ENCODE data around the gene TMEM134.
A peak's percentile ranks its signal among the peaks of the same experiment; 100 is the strongest.
"Not testable (repeated sequence)": the region's sequence is repeated elsewhere in the genome, so short reads cannot be mapped to it uniquely, and the experiment has no call there.

TMEM134 gene

GRCh38 chr11:67484847-67485311 lies 15.8 kb upstream of the TMEM134 start:
- no peak for DNase-seq

DNA sequence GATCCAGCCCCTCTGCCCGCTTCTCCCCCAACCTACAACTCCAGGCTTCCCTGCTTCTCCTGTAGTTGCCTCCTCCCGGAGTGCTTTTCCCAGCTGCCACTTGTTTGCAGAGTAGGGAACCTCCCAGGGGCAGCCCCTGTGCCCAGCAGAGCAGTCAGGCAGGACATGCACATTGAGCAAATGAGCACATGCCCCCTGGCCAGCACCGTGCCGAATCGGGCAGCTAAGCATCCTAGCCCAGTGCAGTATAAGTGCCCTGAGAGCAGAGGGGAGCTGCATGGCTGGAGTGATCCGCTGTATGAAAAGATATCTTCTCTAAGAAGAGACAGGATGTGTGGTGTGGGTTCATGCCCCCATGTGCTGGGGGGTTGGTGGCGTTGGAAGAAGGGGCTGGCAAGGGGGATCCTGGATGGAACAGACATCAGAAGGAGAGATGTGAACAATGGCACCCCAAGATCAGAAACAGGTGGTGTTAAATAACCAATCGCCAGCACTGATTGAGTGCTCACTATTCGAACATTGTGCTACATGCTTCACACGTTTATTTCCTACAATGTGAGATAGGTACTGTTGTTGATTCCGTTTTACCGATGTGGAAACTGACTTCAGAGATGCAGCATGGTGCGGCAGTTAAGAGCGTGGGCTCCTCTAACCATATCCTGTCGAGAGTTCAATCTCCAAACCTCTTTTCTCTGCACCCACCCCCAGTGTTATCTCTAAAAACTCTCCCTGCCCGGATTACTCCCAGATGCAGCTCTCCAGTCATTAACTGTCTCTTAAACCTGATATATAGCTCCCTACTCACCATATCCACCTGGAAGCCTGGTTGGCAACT lies 15.0 kb upstream of the TMEM134 start:
- DNase-seq: no peak

GRCh38 chr11:67482827-67483798 lies 14.1 kb upstream of the TMEM134 start, which contains the start of gene AIP:
AIP (plus strand) TSS chr11:67483026; CDS start chr11:67483159, 133 bp downstream.
- peak; percentile 97 for DNase-seq

DNA sequence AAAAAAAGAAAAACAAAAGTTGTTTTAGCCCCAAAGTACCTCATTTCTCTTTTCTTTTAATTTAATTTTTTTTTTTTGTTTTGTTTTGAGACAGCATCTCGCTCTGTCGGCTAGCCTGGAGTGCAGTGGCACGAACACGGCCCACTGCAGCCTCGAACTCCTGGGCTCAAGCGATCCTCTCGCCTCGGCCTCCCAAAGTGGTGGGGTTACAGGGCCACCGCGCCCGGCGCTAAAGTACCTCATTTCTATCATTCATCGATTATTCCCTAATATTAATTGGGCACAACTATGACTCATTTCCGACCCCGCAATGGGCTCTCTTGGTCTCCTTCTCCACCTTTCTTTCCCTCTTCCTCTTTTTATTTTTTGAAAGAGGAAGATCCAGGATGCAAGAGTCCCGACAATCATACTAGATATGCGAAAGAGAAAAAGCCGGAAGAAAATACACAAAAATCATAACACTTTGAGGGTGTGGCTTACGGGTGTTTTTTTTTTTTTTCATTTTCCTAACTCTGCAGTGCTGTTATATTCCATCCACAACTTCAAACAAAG lies 13.3 kb upstream of the TMEM134 start:
- DNase-seq: no peak

- not testable (repeated sequence) for DNase-seq
Observed at GRCh38 chr11:67477344-67478050, 8.4 kb upstream of the TMEM134 start.

- not testable (repeated sequence) for DNase-seq
Observed at GRCh38 chr11:67476692-67477091, 7.6 kb upstream of the TMEM134 start.

GRCh38 chr11:67472882-67473281 lies 3.8 kb upstream of the TMEM134 start:
- no peak for DNase-seq

- no peak for DNase-seq
Observed at GRCh38 chr11:67470337-67471002, 1.4 kb upstream of the TMEM134 start.

GRCh38 chr11:67469508-67469811 lies 409 bp upstream of the TMEM134 start:
- no peak for DNase-seq

DNA sequence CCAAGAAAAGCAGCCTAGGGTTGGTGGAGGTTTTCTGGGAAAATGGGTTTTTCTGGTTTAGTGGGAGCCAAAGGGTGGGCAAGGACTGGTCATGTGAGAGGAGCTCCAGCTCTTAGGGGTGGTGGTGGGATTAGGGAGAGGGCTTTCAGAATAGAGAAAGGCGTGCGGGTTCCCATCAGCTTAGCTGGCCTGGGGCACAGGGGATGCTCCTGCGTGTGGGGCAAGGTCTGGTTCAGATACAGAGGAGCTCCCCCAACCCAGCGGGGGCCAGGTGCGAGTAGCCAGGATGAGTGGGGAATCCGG lies 644 bp downstream of the TMEM134 start:
- DNase-seq: no peak

- no peak for DNase-seq
Observed at GRCh38 chr11:67468056-67468455, 995 bp downstream of the TMEM134 start.

DNA sequence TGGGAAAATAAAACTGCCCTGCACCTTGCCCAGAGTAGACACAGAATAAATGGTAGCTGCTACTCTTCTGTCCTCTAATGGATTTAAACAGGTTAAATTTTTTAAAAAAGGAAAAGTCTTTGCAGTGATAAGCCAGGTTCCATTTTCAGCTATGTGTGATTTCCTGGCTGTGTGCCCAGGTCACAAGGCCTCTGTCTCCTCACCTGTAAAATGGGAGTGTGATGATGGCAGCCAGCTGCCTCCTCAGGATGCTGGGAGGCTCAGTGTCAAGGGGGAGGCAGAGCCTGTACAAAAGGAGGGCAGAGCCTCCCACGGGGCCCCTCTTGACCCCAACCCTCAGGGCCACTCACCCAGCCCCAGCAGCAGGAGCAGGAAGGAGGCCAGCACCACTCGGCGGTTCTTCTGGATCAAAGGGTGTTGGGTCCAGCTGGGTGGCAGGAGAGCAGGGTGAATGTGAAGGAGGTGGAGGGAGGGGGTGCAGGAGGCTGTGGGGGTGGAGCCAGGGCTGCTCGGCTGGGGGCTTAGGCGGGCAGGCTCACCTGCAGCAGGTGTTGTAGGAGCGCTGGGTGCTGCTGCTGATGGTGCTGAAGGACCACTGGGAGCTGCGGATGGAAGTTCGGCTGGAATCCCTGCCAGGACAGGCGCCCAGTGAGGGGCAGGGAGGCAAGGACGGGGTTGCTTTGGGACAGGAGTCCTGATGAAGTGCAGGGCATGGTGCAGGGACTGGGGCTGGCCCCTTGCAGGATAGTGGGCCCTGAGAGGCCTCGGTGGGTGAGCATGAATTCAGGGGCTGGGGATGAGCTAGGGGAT lies 1.9 kb downstream of the TMEM134 start:
- no peak for DNase-seq

DNA sequence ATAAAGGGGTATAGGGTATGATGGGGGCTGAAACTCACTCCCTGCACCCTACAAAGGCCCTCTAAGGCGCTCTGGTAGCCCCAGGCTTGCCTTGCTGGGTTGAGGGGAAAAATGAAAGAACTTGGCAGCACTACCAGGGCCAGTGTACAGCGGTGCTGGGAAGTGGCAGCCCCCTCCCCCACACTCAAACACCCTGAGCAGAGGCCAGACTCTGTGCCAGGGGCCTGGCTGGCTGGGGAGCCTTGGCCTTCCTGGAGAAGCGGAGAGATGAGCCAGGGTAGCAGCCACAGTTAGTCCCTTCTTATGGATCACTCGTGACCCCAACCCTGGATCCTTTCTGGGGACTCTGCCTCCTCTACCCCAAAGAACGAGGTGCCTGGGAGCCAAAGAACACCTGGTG lies 2.7 kb downstream of the TMEM134 start:
- DNase-seq: no peak

DNA sequence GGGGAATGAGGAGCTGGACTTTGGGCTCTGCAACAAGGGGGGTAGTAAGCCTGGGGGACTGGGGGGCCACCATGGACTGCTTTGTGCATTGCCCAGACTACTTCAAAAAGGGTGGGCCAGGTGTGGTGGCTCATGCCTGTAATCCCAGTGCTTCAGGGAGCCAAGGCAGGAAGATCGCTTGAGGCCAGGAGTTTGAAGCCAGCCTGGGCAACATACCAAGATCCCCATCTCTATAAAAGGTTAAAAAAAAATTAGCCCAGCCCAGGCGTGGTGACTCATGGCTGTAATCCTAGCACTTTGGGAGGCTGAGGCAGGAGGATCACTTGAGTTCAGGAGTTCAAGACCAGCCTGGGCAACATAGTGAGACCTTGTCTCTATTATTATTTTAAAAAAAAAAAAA lies 3.5 kb downstream of the TMEM134 start:
- DNase-seq: not testable (repeated sequence)

DNA sequence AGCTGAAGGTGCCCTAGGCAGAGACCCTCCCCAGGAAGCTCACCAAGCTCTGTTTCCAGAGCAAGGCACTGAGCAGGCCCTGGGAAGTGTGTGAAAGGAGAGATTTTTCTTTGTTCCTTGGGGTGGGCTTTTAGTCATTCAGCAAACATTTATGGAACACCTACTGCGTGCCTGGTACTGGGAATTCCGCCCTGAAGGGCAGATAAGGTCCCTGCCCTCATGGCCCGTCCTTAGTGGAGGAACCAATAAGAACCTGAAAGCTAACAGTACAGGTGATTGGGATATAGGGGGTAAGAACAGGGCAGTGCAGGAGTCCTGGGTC lies 3.9 kb downstream of the TMEM134 start:
- DNase-seq: no peak

- peak; percentile 89 for DNase-seq
Observed at GRCh38 chr11:67464411-67465188, 4.5 kb downstream of the TMEM134 start.

DNA sequence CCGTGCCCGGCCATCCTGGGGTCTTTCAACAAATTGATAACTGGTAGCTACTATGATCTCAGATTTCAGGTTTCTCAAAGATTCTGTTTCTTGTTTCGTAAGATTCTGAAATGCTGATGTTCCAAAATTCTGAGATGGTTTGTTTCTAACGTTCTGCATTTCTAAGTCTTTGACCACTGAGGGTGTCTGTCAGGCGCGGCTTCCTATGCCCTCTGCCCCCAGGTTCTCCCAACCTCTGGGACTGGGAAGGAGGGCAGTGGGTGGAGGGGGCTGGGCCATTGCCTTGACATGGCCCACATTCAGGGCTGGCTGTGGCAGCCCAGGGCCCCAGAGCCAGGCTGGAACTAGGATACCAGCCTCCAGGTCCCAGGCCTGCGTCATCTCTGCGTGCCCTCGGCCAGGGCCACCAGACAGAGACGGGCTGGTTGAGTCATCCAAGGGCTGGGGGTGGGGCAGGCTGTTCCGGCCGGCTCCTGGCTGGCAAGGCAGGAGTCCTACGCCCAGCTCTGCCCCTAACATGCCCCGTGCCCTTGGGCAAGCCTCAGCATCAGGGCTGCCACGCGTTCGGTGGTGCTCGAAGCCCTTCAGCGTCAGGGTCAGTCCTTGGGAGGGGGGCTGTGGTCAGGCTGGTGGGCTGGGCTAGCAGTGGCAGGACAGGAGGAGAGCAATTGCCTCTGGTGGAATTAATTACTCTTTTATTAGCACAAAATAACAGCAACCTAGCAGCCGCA lies 5.2 kb downstream of the TMEM134 start:
- no peak for DNase-seq

DNA sequence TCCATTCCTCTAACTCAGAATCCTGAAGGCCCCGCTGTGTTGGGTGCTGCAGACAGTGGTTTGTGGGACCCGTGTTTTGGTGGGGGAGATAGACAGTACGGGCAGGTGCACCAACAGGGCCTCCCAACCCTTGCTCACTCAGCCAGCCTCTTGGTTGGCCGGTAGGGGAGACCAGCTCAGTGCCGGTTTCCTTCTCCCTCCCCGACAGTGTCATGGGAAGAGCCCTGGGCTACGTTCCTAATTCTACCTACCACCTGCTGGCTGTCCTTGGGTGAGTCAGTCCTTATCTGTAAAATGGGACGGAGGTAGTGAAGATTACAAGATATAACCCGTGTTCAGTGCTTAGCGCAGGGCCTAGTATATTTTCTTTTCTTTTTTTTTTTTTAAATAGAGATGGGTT lies 5.9 kb downstream of the TMEM134 start:
- no peak for DNase-seq

DNA sequence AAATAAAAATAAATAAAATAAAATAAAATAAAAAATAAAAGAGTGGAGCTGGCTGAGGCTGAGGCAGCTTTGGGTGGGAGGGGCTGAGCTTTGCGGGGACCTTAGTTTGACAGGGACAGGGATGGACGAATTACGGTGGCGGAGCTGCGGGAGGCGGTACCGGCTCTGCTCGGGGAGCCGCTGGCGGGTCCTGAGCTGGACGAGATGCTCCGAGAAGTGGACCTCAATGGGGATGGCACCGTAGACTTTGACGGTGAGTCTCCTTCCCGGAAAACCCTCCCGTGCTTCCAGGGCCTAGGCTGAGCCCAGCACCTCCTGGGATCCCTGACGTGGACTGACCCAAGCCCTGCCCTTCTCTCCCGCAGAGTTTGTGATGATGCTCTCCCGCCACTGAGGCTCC lies 10.8 kb downstream of the TMEM134 start:
- no peak for DNase-seq

DNA sequence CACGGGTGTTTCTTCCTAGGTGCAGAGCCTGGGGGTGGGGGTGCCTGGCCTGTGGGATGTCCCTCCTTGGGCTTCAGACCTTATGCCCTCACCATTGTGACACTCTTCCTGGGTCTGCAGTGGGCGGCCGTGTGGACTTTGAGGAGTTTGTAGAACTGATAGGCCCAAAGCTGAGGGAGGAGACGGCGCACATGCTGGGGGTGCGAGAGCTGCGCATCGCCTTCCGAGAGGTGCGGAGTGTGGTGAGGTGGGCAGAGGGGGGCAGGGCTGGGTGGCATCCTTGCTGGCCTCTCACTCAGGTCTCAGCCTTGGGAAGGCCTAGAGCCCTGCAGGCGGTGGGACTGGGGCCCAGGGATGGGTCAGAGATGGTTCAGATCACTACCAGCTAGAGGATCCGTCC lies 11.6 kb downstream of the TMEM134 start:
- no peak for DNase-seq
